Loucy (cell line): Measurements from ENCODE around the gene RGS9.

Source experiments
- H2AFZ ChIP-seq: fragments of 200-600 bp; sonication (generic); 2 replicates; pipeline ENCODE4 v1.6.0; 2016; ENCODE audit warnings: antibody characterized with exemption, mild to moderate bottlenecking, low read length, moderate library complexity
- H3F3A ChIP-seq: fragments of 200-600 bp; 2 replicates; pipeline ENCODE4 v1.6.0; 2016; ENCODE audit warnings: antibody characterized with exemption, low read depth, mild to moderate bottlenecking
- H3K27me3 ChIP-seq: fragments of 200-600 bp; sonication (generic); 2 replicates; pipeline ENCODE4 v1.6.1; 2014; ENCODE audit warnings: low read length, mild to moderate bottlenecking; ENCODE audit not compliant: insufficient read depth, poor library complexity, severe bottlenecking
- H3K36me3 ChIP-seq: fragments of 200-600 bp; sonication (generic); 2 replicates; pipeline ENCODE4 v1.6.1; 2016; ENCODE audit warnings: low read length; ENCODE audit not compliant: insufficient read depth
- H3K4me1 ChIP-seq: fragments of 200-600 bp; sonication (generic); 2 replicates; pipeline ENCODE4 v1.5.1; 2014; ENCODE audit warnings: low read length, mild to moderate bottlenecking; ENCODE audit not compliant: insufficient read depth, poor library complexity, severe bottlenecking
- H3K4me2 ChIP-seq: fragments of 200-600 bp; sonication (generic); 2 replicates; pipeline ENCODE4 v1.6.0; 2014; ENCODE audit warnings: antibody characterized with exemption, low read length, low read depth, mild to moderate bottlenecking; ENCODE audit not compliant: poor library complexity, severe bottlenecking
- H3K4me3 ChIP-seq: fragments of 200-600 bp; sonication (generic); 2 replicates; pipeline ENCODE4 v1.5.1; 2014; ENCODE audit warnings: low read length, mild to moderate bottlenecking, mixed read lengths; ENCODE audit not compliant: poor library complexity, severe bottlenecking
- H3K79me2 ChIP-seq: fragments of 200-600 bp; sonication (generic); 2 replicates; pipeline ENCODE4 v1.6.1; 2014; ENCODE audit warnings: low read length; ENCODE audit not compliant: insufficient read depth
- H3K9ac ChIP-seq: fragments of 200-600 bp; sonication (generic); 2 replicates; pipeline ENCODE4 v1.6.0; 2014; ENCODE audit warnings: mild to moderate bottlenecking, low read depth, low read length, moderate library complexity; ENCODE audit not compliant: poor library complexity, severe bottlenecking
- H3K9me2 ChIP-seq: fragments of 200-600 bp; sonication (generic); replicated peaks from 2 replicates; pipeline ENCODE4 v1.6.1; 2016; ENCODE audit warnings: low read depth, low read length, mixed read lengths
- H3K9me3 ChIP-seq: fragments of 200-600 bp; sonication (generic); 2 replicates; pipeline ENCODE4 v1.6.1; 2014; ENCODE audit warnings: mild to moderate bottlenecking, antibody characterized with exemption, low read length, low read depth; ENCODE audit not compliant: insufficient read depth
- H4K20me1 ChIP-seq: fragments of 200-600 bp; sonication (generic); 2 replicates; pipeline ENCODE4 v1.6.0; 2014; ENCODE audit warnings: antibody characterized with exemption, low read length, mild to moderate bottlenecking; ENCODE audit not compliant: insufficient read depth, poor library complexity, severe bottlenecking
- CTCF ChIP-seq: fragments of 200-600 bp; sonication (generic); conservative IDR thresholded peaks from 2 replicates; pipeline ENCODE4 v1.5.1; 2014; ENCODE audit warnings: mild to moderate bottlenecking, antibody characterized with exemption, low read length
- EZH2phosphoT487 ChIP-seq: fragments of 200-600 bp; IDR thresholded peaks from 2 replicates; pipeline ENCODE4 v1.6.1; 2018; ENCODE audit warnings: antibody characterized with exemption, mild to moderate bottlenecking, moderate library complexity, borderline replicate concordance

Gene RGS9

GRCh38 chr17:65134035-65134434 is 3.1 kb upstream of the RGS9 start:
- Histone ChIP-seq H3K79me2 (peaks cover 17% of the 10 kb centered on the region), H3K9me3 (no peaks in the 10 kb centered on the region), H3K4me1 (peaks cover 29% of the 10 kb centered on the region), H3F3A (no peaks in the 10 kb centered on the region), H3K4me2 (no peak overlapping the region), H3K9ac (no peak overlapping the region), H3K4me3 (no peak overlapping the region), H3K27me3 (no peaks in the 10 kb centered on the region), H4K20me1 (no peaks in the 10 kb centered on the region), H3K36me3 (no peaks in the 10 kb centered on the region), H2AFZ (no peak overlapping the region), H3K9me2 (no peaks in the 10 kb centered on the region)
- TF ChIP-seq EZH2phosphoT487 (no peak), CTCF (no peak)

DNA sequence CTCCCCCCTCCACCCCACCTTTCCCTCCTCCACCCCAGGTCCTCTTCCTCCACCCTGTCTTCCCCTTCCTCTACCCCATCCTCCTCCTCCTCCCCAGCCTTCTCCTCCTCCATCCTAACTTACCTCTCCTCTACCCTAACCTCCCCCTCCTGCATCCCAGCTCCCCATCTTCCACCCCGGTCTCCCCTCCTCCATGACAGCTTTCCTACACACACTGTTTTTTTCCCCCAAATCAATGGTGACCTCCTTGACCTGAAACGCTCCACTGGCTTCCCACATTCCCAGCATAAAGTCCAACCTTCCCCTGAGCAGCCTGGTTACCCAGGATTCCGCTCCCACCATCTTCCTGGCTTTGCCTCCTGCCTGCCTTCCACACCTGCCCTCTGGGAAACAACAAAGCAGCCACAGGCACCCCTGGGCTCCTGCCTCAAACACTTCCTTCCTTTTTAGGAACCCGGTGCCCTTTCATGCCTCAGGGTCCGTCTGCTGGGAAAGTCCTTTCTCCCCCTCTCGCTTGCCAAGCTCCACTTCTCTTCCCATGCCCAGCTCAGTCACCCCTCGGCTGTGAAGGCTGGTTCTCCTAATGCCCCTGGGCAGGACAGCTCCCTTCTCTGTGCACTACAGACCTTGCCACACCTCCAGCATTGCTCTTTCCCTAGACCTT is 2.1 kb downstream of the RGS9 start:
- H3K4me3 ChIP-seq: peak overlapping the region; percentile 72
- peaks cover 45% of the 10 kb centered on the region for H3K4me1 ChIP-seq
- H3K79me2 ChIP-seq: peaks cover 48% of the 10 kb centered on the region
- H3K9ac ChIP-seq: peak overlapping the region; percentile 66
- TF ChIP-seq EZH2phosphoT487 (no peak), CTCF (no peak)
- no peaks in the 10 kb centered on the region for H4K20me1 ChIP-seq
- no peaks in the 10 kb centered on the region for H3K9me2 ChIP-seq
- peak overlapping the region; percentile 86 for H3K4me2 ChIP-seq
- H3K9me3 ChIP-seq: no peaks in the 10 kb centered on the region
- H2AFZ ChIP-seq: no peak overlapping the region
- H3K27me3 ChIP-seq: no peaks in the 10 kb centered on the region
- H3K36me3 ChIP-seq: no peaks in the 10 kb centered on the region
- no peaks in the 10 kb centered on the region for H3F3A ChIP-seq

GRCh38 chr17:65142247-65142646 is 5.1 kb downstream of the RGS9 start:
- Histone ChIP-seq H4K20me1 (no peaks in the 10 kb centered on the region), H3K4me3 (no peak overlapping the region), H3K9me3 (no peaks in the 10 kb centered on the region), H3K9ac (no peak overlapping the region), H3K9me2 (no peaks in the 10 kb centered on the region), H2AFZ (no peak overlapping the region), H3F3A (no peaks in the 10 kb centered on the region), H3K36me3 (no peaks in the 10 kb centered on the region), H3K4me2 (peak overlapping the region; percentile 24), H3K4me1 (peaks cover 41% of the 10 kb centered on the region), H3K79me2 (peaks cover 58% of the 10 kb centered on the region), H3K27me3 (no peaks in the 10 kb centered on the region)
- no peak for TF ChIP-seq EZH2phosphoT487
- no peak for TF ChIP-seq CTCF
